D721Med (cell line): ENCODE measurements around the gene BTNL9.
"Not testable (repeated sequence)": the region's sequence is repeated elsewhere in the genome, so short reads cannot be mapped to it uniquely, and the experiment has no call there.

Experiments
- DNase-seq: peaks from one replicate; pipeline ENCODE4 v3.0.0; 2011; ENCODE audit warnings: low spot score; ENCODE audit not compliant: insufficient read length
- FAIRE-seq: peaks from 2 replicates; lab custom pipeline; 2011; peaks lifted over from hg19 to GRCh38; lab: Jason Lieb, UNC
- CTCF ChIP-seq: IDR thresholded peaks from 2 replicates; pipeline ENCODE4 v1.5.1; 2012; ENCODE audit warnings: mild to moderate bottlenecking, control low read depth; ENCODE audit not compliant: insufficient read depth; ENCODE audit errors: missing control alignments

Gene BTNL9

GRCh38 chr5:181084621-181085195, 44.6 kb downstream of the BTNL9 start:
- FAIRE-seq = no peak
- no peak for DNase-seq
- no peak for TF ChIP-seq CTCF

DNA sequence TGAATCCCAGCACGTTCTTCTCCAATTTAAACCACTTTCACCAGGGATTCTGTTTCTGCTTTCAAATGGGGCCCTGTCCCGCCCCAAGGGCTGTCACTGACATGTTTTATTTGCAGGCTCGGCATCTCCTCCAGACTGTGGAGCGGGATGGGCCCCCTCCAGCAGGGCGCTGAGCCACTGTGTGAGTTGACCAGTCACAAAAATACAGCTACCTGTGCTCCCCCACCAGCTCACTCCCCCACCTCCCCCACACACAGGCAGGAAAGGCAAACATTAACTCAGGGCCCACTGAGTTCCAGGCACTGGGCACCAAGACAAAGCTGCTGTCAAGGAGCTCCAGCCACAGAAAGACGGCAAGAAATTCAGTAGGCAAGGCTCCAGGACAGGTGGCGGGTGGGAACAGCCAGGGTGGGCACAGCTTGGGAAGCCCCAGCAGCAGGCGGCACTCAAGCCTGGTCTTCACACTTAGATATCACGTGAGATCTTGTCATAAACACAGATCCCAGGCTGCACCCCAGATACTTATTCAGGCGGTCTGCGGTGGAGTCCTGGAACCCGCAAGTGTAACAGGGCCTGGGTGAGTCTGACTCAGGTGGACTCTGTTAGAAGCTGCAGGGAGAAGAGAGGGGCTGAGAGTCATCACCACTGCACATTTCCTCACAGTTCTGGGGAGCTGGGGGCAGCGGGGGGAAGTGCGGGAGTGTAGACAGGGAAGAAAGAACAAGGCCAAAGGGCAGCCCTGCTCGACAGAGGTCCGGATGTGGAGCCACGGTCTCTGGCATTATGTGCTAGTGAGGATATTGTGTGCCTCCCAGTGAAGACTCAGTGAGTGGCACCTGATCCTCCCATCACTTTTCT, 46.2 kb downstream of the BTNL9 start:
- FAIRE-seq (no peak), DNase-seq (no peak)
- no peak for TF ChIP-seq CTCF

DNA sequence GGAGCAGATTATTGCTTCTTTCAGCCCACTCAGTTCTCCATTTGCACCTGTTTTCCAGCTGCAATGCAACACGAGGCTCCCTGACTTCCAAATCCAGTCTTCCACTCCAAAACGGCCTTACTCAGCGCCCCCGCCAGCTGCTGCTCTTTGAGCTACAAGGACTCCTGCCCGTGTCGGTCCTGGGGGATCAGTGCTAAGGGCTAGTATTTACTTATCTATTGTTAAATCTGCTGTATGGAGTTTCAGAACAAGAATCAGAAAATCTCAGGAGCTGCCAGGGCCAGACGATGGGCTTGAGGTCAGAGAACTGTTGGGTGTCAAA, 46.8 kb downstream of the BTNL9 start:
- FAIRE-seq (no peak), DNase-seq (no peak)
- TF ChIP-seq CTCF = no peak

DNA sequence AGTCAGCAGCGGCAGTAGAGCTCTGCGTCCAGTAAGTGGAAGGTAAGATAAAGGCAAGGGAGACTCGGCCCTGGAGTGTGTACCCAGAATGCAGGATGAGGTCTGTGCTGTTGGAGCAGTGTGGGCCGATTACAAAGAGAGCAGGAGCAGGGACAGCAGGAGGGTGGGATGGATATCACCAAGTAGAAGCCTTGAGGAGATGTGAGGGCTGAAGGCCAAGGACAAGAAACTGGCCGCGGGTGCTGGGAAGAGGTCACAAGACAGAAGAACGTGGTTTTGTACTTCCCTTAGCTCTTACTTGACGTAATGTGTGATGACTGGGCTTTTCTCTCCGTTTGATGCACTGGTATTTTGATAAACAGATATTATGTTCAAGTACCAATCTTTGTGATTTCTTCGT, 47.2 kb downstream of the BTNL9 start:
- DNase-seq = no peak
- no peak for FAIRE-seq
- no peak for TF ChIP-seq CTCF

GRCh38 chr5:181088289-181088688, 48.2 kb downstream of the BTNL9 start:
- FAIRE-seq = no peak
- peak; percentile 28 for TF ChIP-seq CTCF
- no peak for DNase-seq

DNA sequence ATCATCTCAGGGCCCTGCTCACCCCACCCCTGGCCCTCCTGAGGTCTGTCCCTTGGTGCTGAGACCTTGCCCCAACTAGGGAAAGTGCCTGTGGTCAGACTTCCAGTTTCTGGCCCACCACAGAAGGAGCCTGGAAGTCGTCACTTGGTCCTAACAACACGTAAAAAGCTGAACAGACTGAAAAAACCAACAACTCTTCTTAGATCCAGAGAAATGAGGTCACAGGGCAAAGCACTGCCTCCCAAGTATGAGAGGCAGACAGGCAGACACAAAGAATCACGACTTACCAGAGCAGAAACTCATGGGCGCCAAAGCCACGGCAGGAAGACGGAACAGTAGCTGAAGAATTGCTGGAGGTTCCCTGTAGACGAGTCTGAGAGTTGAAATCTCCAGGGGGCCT, 52.4 kb downstream of the BTNL9 start:
- DNase-seq (no peak), FAIRE-seq (no peak)
- no peak for TF ChIP-seq CTCF

DNA sequence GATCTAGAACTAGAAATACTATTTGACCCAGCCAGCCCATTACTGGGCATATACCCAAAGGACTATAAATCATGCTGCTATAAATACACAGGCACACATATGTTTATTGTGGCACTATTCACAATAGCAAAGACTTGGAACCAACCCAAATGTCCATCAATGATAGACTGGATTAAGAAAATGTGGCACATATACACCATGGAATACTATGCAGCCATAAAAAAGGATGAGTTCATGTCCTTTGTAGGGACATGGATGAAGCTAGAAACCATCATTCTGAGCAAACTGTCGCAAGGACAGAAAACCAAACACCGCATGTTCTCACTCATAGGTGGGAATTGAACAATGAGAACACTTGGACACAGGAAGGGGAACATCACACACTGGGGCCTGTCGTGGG, 55.1 kb downstream of the BTNL9 start:
- DNase-seq, FAIRE-seq: not testable (repeated sequence)

- not testable (repeated sequence) for DNase-seq
- peak; percentile 95 for FAIRE-seq
Observed at GRCh38 chr5:181096721-181097382, 56.8 kb downstream of the BTNL9 start.

- DNase-seq, FAIRE-seq: not testable (repeated sequence)
Observed at GRCh38 chr5:181097383-181097753, 57.3 kb downstream of the BTNL9 start.

DNA sequence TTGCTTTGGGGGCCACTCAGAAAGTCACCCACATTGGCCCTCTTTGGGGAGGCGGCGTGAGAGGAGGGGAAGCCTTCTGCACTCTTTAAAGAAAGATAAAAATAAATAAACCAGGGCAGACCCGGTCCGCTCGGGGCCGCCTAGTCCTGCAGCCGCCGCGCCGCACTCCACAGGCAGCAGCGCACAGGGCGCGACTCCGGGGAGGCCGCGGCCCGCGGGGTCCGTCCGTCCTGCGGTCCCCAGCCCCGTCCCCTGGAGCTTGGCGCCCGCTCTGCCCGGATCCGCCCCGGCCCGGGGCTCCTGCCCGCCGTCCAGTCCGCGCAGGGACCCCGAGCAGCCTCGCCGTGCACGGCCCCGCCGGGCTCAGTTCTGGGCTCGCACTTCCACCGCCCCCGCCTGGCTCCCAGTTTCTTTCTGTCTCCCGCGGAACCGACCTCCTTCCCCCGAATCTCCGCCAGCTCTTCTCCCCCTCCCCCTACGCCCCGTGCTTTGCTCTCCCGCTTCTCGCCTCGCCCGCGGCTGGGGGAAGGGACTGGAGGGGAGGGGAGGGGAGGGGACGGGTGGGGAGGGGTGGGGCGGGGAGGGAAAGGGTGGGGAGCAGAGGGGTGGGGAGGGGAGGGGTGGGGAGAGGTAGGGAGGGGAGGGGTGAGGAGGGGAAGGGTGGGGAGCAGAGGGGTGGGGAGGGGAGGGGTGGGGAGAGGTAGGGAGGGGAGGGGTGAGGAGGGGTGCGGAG, 57.9 kb downstream of the BTNL9 start:
- FAIRE-seq = not testable (repeated sequence)

More for the DNA sequence above, 57.9 kb downstream of the BTNL9 start:
- not testable (repeated sequence) for DNase-seq
